GDM1 (cell line): Measurements from ENCODE around the gene OR2T3.
"Not testable (repeated sequence)": the region's sequence is repeated elsewhere in the genome, so short reads cannot be mapped to it uniquely, and the experiment has no call there.

ENCODE experiments used
- DNase-seq: peaks from one replicate; lab custom pipeline; 2025; lab: John Stamatoyannopoulos, UW

OR2T3 gene

GRCh38 chr1:248472111-248472510 is 1.0 kb upstream of the OR2T3 start:
- DNase-seq = not testable (repeated sequence)

- not testable (repeated sequence) for DNase-seq
Measured at GRCh38 chr1:248475660-248476059, 2.5 kb downstream of the OR2T3 start.

GRCh38 chr1:248481686-248482579 is 8.8 kb downstream of the OR2T3 start:
- DNase-seq = not testable (repeated sequence)

- DNase-seq = not testable (repeated sequence)
Measured at GRCh38 chr1:248488289-248488688, 15.1 kb downstream of the OR2T3 start, which contains the start of gene OR2T5. Gene OR2T5, plus strand, starts transcription at chr1:248488589. Its CDS starts 0 bp downstream, at chr1:248488589.

- not testable (repeated sequence) for DNase-seq
Measured at GRCh38 chr1:248496661-248497060, 23.5 kb downstream of the OR2T3 start.

GRCh38 chr1:248500305-248501035 is 27.3 kb downstream of the OR2T3 start:
- not testable (repeated sequence) for DNase-seq

GRCh38 chr1:248507773-248508172 is 34.6 kb downstream of the OR2T3 start, which contains the start of gene OR2G6:
Gene OR2G6, plus strand, starts transcription at chr1:248508073. Its CDS starts 13,574 bp downstream, at chr1:248521647.
- DNase-seq = not testable (repeated sequence)

GRCh38 chr1:248510217-248510616 is 37.1 kb downstream of the OR2T3 start:
- DNase-seq = not testable (repeated sequence)

GRCh38 chr1:248521856-248522255 is 48.7 kb downstream of the OR2T3 start:
- no peak for DNase-seq
